ENCODE data around the gene PCNT.

DNA sequence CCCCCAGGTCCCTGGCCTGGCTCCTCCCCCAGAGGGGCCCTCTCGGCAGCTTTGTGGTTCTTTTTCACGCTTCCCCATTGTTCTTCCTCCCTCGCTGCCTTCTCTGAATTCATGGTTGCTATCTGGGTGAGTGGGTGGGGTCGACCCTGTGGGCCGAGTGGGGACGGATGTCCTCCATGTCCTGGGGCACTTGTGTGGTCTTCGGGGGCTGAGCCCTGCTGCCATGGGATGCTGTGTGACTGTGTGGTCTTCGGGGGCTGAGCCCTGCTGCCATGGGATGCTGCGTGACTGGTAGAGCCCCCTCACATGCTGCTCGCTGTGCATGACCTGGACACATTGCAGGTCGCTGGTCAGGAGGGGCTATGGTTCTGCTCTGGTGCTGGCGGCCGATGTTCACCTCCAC, 113.1 kb downstream of the PCNT start:
- TF ChIP-seq POLR2A (IDR thresholded peaks at IDR 0.05) = no peak
- TF ChIP-seq, protein P1, sequence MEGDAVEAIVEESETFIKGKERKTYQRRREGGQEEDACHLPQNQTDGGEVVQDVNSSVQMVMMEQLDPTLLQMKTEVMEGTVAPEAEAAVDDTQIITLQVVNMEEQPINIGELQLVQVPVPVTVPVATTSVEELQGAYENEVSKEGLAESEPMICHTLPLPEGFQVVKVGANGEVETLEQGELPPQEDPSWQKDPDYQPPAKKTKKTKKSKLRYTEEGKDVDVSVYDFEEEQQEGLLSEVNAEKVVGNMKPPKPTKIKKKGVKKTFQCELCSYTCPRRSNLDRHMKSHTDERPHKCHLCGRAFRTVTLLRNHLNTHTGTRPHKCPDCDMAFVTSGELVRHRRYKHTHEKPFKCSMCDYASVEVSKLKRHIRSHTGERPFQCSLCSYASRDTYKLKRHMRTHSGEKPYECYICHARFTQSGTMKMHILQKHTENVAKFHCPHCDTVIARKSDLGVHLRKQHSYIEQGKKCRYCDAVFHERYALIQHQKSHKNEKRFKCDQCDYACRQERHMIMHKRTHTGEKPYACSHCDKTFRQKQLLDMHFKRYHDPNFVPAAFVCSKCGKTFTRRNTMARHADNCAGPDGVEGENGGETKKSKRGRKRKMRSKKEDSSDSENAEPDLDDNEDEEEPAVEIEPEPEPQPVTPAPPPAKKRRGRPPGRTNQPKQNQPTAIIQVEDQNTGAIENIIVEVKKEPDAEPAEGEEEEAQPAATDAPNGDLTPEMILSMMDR (IDR thresholded peaks at IDR 0.05 in 4 of 5, conservative IDR thresholded peaks at IDR 0.05 in 1 of 5) = no peak
